ENCODE measurements around the gene LAMTOR5.
"Not testable (repeated sequence)": the region's sequence is repeated elsewhere in the genome, so short reads cannot be mapped to it uniquely, and the experiment has no call there.

LAMTOR5 gene

DNA sequence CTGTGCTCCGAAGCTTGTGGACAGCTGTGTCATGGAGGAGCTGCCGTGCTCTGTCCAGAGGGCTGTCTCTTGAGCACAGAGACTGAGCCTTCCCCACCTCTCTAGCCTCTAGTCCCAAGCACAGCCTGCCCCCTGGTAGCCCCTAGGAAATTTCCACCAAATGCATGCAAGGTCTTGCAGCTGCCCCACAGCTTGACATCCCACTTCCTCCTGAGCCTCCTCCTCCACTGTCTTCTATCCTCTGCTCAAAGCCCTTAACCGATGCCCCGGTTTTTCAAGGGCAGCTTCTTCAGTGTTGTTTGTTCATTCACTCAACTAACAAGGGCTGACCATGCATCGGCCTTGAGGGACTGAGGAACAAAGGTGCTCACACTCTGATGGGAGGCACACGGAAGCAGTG lies 22.9 kb upstream of the LAMTOR5 start:
- FAIRE-seq (no peak), DNase-seq (ENCODE audit: insufficient read length, low spot score) (no peak)

DNA sequence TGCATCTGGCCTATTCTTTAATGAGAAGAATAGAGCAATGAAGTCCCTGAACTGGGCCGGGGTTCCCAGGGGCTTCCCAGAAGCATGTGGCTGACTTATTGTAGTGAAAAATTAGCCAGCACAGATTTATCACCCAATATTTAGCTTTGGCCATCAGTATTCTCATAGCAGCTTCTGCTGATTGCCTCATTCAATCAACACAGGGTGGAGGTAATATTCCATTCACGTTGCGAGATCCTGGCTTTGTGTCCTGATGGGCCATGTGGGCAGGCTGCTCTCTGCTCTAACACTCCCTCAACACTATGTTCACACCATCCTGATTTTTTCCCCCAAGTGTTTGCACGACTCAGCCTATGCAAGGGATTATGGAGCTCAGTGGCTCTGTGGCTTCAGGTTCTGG lies 21.5 kb upstream of the LAMTOR5 start:
- FAIRE-seq (no peak), DNase-seq (ENCODE audit: insufficient read length, low spot score) (no peak)

DNA sequence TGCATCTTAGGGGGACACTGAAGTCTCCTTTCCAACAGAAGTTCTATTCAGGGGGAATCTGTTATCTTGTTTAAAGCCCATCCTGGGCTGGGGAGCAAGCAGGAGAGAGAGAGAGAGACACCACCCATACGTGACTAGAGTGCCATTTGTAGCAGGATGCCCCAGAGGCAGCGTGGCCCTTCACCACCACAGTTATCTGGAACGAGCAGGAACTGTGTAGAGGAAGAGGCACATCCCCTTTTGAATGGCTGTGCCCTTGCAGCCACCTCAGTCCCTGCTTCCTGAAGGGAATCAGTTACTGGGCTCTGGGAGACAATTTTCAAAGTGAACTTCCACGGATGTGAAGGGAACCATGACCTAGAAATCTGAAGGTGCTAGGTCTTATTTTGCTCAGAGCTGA lies 19.4 kb upstream of the LAMTOR5 start:
- no peak for DNase-seq (ENCODE audit: insufficient read length, low spot score)
- no peak for FAIRE-seq

DNA sequence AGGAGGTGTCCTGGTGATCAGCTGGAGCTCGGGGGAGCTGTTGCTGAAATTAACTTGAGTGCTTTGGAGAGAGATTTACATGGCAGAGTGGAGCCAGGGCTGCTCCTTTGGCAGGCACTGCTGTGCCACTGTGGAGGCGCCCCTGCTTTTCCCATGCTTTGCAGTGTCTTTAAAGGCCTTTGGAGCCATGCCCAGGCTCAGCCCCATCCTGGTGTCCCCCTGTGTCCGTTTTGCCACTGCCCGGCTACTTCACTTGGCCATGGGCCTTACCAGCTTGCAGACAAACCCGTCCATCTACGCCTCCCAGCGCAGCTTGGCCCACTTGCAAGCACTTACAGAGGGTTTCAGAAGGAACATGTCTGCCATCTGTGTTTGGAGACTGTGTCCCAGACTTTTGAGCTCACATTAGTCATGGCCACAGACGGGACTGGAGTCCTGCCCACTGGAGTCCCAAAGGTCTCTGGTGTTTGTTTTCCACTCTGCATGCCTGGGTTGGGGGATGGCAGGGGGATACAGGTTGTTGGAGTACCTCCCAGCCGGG lies 18.2 kb upstream of the LAMTOR5 start:
- FAIRE-seq (no peak), DNase-seq (ENCODE audit: insufficient read length, low spot score) (no peak)

DNA sequence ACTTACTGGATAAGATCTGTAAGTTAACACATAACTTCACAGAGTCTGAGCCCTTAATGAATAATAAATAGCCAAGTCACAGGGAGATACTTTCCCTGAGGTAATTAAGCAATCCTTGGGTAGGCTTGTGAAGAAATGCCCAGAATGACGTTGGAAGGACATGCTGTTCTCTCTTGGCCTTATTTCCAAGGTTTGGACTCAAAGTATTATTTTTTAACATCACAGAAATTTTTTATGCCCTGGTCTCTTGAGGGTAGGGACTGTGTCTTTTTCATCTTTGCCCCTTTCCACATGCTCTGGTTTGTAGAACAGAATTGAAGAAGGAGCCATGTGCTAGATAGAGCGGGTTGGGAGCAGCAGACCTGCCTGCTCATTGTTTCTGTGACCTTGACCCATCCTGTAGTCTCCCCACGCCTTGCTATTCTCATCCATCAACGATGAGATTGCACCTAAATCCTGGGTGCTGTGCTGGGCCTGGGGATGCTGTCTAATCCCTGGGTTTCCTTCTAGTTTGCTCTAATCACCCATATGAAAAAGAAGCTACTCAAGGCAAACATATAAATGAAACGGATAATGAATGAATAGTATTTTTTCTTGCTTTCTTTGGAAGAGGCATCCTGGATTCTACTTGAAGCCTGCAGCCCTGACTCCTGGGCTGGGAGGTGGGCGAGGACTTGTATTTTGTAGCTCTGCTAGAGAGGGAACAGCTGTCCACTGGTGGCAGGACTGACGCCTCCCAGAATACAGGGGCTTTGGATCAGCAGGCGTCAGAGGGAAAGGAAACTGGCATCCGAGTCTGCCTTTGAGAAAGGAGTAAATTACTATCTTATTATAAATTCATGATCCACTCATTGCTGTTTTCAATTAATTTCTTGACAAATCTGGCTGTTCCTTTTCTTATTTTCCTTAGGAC lies 17.5 kb upstream of the LAMTOR5 start:
- DNase-seq (ENCODE audit: insufficient read length, low spot score) = no peak

DNA sequence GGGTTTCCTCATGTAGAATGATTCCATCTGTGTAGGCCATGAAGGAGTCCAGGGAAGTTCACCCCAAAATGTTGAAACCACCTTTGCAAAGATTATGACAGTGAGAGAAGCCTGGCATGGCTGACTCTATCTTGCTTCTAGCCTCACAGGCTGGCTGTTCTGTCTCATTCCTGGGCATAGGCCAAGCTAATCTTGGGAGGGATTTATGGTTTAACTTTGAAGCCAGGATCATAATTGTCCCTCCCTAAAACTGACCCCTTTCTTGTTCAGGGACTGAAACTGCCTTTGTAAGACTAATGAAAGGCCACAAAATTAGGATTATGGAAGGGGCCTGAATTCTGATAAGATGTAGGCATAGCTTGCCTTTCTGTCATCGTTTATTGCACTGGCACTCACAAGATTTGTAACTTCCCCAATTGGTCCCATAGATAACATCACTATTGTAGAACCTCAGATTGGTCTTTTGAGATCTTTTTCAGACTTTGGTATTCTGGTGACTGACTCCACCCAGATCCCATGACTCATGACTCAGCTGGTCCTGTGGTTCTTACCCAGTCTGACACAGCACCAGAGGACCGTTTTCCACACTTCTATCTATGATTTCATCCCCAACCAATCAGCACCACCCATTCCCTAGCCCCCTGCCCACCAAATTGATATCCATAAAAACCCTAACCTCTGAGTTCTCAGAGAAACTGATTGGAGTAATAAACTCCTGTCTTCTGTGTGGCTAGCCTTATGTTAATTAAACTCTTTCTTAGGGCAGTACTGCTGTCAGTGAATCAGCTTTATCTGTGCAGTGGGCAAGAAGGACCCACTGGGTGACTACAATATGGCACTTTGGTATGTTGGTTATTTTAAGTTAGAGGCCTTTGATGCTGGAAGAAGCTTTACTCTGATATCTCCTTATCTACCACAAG lies 13.6 kb upstream of the LAMTOR5 start:
- DNase-seq (ENCODE audit: insufficient read length, low spot score) (no peak), FAIRE-seq (no peak)

More for the DNA sequence above, 17.5 kb upstream of the LAMTOR5 start:
- no peak for FAIRE-seq

DNA sequence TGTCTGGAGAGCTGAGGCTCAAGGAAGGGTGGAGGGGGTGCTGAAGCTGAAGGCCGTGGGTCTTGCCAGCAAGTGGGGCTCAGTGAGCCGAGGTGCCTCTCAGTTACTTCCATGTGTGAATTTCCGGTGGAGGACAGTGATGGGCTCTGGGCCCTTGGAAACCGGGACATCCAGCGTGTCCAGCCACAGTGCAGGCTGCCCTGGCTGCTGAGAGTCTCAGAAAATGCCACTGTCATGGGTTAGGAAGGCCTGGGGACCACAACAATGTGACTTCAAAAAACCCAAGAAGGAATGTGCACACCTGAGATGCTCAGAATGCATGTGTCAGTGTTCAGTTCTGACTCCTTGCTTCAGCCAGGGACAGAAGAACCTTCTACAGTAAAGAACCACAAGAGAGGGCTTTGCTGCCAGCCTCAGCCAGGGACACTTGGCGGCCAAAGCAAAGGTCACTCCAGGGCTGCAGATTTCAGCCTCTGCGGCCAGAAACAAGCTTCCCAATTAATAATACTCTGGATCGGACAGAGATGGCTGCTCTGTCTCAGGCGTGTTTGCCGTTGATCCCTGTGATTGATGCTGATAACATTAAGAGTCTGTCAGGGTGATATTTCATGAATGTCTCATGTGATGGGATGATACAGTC lies 12.6 kb upstream of the LAMTOR5 start:
- no peak for FAIRE-seq
- DNase-seq (ENCODE audit: insufficient read length, low spot score) = no peak

DNA sequence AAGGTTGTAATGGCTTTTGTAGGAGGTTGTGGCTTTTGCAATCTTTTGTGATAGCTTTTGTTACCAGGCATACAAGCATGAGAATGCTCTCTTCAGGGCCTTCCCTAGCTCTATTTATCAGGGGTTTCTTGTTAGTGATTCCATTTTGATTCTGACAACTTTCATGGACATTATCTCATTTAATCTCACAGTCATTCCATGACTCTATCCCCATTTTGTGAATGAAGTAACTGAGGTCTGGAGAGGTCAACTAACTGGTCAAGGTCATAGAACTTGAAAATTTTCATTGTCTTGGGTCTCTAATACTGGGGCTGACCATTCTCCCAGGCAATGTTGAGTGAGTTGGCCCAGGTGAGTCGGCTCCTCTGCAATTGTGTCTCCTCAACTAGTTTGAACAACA lies 11.2 kb upstream of the LAMTOR5 start:
- no peak for DNase-seq (ENCODE audit: insufficient read length, low spot score)
- FAIRE-seq = no peak

DNA sequence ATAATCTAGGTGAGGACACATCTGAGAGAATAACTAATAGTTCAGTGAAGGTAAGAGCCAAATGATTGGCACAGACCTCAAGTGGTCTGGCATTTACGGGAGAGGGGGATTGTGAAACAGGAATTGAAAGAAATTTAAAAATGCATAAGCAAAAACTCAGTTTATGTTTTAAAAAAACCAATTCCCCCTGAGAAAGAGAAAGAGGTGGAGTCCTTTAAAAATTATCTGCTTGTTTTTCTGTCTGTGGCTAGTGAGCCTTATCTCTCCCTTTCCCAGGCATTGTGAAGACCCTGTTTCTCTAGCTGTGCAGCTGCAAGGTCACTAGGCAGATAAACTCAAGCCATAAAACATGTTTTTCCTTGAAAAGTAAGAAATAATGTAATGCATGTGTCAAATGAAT lies 5.6 kb upstream of the LAMTOR5 start:
- not testable (repeated sequence) for DNase-seq (ENCODE audit: insufficient read length, low spot score); FAIRE-seq

DNA sequence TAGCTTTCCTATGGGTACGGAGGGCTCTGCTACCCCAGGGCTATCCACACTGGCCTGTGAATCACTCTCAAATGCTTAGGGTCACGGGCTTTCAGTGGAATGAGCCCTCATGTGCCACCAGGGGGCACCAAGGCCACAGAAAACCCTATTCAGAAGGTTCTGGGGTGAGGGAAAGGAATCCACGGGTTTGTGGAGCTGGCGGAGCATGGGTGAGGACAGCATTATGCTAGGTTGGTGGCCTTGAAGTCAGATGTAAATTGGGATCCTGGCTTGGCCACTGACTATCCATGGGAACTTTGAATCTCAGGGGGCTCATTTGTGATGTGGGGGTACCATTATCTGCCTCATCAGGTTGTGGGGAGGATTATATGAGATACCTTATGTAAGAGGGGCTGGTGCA lies 5.1 kb upstream of the LAMTOR5 start:
- FAIRE-seq (no peak), DNase-seq (ENCODE audit: insufficient read length, low spot score) (peak; percentile 46)

DNA sequence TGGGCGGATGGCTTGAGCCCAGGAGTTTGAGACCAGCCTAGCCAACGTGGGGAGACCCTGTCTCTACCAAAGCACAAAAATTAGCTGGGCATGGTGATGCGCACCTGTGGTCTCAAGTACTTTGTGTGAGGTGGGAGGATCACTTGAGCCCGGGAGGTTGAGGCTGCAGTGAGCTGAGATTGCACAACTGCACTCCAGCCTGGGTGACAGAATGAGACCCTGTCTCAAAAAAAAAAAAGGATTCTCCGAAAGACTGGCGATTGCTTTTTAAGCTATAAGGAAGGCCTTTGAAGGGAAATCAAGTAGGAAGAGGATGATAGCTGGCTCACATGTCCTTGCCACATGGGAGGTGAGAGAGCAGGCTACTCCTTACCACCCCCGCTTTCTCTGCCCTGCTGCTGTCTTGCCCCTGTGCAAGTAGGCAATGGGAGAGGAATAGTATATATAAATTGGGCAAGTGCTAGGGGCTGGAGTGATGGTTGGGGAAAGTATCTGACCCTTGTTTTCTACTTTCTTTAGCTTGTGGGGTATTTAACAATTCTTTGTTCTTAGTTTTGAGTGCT lies 3.8 kb upstream of the LAMTOR5 start:
- no peak for FAIRE-seq

DNA sequence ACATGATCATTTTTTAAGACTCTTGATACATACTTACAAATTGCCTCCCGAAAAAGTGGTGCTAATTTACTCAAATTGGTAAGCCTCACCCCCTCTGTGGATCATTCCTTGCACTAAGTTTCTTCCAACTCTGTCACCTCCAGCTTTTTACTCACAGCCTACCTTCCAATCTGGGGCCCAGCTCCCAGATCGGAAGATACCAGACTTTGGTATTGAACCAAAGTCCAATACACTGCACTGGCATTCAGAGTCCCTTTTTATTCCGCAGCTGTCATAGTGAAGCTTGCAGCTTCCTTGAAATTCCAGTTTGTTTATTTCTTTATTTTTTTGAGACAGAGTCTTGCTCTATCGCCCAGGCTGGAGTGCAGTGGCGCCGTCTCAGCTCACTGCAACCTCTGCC lies 1.8 kb upstream of the LAMTOR5 start:
- FAIRE-seq = no peak
- DNase-seq (ENCODE audit: insufficient read length, low spot score) = no peak

More for the DNA sequence above, 3.8 kb upstream of the LAMTOR5 start:
- no peak for DNase-seq (ENCODE audit: insufficient read length, low spot score)

DNA sequence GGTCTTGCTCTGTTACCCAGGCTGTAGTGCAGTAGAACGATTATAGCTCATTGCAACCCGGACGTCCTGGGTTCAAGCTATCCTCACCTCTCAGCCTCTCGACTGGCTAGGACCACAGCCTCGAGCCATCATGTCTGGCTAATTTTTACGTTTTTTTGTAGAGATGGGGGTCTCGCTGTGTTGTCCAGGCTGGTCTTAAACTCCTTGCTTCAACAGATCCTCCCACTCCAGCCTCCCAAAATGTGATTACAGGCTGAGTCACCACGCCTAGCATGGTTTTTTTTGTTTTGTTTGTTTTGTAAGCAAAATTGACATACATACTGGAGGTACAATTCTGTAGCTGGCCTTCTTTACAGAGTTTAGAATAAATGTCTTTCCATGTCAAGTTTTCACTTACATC lies 994 bp upstream of the LAMTOR5 start:
- FAIRE-seq = no peak
- DNase-seq (ENCODE audit: insufficient read length, low spot score) = no peak

DNA sequence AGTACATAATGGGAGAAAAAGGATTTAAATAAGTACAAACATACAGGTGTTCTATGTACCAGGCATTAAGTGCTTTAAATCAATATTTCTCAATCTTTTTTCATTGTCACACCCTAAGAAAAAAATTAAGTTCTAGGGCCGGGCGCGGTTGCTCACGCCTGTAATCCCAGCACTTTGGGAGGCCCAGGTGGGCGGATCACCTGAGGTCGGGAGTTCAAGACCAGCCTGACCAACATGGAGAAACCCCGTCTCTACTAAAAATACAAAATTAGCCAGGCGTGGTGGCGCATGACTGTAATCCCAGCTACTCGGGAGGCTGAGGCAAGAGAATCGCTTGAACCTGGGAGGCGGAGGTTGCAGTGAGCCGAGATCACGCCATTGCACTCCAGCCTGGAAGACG lies 1.1 kb downstream of the LAMTOR5 start:
- not testable (repeated sequence) for FAIRE-seq; DNase-seq (ENCODE audit: insufficient read length, low spot score)

DNA sequence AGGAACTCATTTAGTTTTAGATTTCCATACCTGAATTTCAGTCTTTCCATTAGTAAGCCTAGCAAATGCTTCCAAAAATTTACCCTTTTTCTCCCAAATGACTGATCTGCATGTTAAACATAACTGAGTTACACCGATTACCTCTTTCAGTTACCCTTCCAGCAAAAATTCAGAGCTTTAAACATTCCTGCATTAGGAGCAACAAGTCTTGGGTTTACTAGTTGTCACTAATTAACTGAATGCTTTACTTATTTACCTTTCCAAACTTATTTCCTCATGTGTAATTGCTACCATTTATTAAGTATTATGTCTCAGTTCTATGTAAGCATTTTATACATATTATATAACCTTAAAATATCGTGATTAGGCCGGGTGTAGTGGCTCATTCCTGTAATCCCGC lies 3.1 kb downstream of the LAMTOR5 start:
- FAIRE-seq (no peak), DNase-seq (ENCODE audit: insufficient read length, low spot score) (no peak)

DNA sequence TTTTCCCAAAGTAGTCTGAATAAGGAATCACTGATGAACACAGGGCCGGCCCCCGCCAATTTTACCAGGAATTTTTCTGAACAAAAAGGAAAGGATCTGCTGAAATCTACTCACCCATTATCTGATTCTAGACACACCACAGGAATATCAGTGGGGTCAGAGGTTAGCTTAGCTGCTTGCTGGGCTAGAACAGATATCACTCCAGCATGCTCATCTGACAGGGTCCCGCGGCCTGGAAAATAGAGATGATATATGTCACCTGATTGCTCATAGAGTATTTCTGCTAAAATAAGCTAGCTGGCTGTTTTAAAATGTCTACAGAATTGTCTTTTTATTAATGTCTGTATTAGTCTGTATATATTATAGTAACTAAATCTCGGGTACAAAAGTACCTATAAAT lies 3.7 kb downstream of the LAMTOR5 start:
- DNase-seq (ENCODE audit: insufficient read length, low spot score) (no peak), FAIRE-seq (no peak)

DNA sequence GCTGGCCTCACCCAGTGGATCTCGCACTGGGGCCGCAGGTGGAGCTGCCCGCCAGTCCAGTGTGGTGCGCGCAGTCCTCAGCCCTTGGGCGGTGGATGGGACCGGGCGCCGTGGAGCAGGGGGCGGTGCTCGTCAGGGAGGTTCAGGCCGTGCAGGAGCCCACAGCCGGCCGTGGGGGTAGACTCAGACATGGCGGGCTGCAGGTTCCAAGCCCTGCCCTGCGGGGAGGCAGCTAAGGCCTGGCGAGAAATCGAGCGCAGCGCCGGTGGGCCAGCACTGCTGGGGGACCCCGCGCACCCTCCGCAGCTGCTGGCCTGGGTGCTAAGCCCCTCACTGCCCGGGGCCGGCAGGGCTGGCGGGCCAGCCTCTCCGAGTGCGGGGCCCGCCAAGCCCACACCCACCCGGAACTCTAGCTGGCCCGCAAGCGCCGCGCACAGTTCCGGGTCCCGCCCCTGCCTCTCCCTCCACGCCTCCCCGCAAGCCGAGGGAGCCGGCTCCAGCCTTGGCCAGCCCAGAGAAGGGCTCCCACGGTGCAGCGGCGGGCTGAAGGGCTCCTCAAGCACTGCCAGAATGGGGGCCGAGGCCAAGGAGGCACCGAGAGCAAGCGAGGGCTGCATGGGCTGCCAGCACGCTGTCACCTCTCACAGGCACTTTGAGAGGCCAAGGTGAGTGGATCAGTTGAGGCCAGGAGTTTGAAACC lies 11.1 kb downstream of the LAMTOR5 start:
- FAIRE-seq; DNase-seq (ENCODE audit: insufficient read length, low spot score): not testable (repeated sequence)

DNA sequence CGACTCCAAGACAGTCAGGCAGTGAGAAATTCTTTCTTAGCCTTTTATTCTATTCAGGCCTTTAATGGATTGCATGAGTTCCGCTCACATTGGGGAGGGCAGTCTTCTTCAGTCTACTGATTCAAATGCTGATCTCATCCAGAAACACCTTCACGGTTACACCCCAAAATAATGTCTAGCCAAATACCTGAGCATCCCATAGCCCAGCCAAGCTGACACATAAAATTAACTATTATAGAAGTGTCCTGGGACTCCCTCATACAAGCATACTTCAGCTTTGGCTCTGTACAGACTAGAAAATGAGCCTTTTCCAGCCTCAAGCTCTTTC lies 13.0 kb downstream of the LAMTOR5 start:
- no peak for DNase-seq (ENCODE audit: insufficient read length, low spot score)
- FAIRE-seq = no peak

DNA sequence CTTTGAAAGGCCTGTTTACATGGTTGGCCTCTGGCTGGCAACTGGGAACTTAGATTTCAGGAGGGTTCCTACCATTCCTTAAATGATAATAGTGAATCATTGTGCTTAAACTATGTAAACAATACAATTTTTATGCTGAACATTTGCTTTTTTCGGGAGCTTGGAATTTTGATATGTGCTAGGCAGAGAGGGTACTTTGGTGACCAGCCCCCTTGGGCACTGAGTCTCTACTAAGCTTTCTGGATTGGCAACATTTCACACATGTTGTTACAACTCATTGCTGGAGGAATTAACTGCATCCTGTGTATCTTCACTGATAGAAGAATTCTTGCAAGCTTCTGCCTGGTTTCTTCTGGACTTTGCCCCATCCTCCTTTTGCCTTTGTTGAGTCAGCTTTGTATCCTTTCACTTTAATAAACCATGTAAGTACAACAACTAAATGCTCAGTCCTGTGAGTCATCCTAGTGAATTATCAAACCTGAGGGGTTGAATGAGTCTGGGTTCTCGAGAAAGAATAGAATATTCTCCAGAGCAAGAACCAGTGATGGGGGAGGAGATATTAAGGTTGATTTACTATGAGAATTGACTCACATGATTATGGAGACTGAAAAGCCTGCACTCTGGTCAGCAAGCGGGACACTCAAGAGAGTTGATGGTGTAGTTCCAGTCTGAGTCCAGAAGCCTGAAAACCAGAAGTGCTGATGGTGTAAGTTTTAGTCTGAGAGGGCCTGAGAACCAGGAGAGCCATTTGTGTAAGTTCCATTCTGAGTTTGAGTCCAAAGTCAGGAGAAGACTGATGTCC lies 13.6 kb downstream of the LAMTOR5 start:
- no peak for DNase-seq (ENCODE audit: insufficient read length, low spot score)
- no peak for FAIRE-seq
